DMS53 treated with DMSO at 0.1 percent for 48 hours (cell line): ENCODE results near the gene PLA2G2C.
"Not testable (repeated sequence)": the region's sequence is repeated elsewhere in the genome, so short reads cannot be mapped to it uniquely, and the experiment has no call there.

Experiments used
- DNase-seq: peaks from one replicate; lab custom pipeline; 2025; ENCODE audit not compliant: unreplicated experiment; lab: John Stamatoyannopoulos, UW

PLA2G2C gene

DNA sequence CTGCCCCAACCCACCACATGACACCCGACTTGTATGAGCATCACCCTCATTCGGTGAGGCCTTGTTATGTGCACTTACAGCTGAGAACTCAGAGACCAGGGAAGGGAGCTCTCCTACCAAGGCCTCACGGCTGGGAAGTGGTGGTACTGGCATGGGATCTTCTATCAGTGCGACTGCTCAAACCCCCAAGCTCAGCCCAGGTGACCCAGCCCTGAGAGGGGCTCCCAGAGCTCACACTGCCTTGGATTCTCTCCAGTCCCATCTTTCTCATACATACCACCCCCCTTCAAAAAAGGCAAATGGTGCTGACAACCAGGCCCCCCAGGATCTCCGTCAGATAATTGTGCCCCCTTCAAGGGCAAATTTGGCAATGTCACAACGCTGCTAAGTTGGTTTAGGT, 48.0 kb downstream of the PLA2G2C start:
- DNase-seq = no peak

DNA sequence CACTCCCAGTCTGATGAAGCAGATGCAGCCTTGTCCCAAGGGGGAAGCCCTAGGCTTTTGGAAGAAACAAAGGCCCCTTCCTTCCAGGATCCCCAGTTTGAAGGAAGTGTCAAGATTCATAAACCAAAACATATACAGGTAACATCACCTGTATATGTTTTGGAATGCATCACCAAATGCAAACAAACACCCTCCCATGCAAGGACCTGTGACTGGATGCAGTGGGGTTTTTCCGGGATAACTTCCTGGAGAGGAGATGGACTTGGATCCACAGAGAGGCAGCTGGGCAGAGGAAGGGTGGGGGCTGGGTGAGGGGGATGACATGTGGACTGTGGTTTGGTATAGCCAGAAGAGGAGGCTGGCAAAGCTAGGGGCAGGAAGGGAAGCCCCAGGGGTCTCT, 48.7 kb downstream of the PLA2G2C start:
- no peak for DNase-seq

DNA sequence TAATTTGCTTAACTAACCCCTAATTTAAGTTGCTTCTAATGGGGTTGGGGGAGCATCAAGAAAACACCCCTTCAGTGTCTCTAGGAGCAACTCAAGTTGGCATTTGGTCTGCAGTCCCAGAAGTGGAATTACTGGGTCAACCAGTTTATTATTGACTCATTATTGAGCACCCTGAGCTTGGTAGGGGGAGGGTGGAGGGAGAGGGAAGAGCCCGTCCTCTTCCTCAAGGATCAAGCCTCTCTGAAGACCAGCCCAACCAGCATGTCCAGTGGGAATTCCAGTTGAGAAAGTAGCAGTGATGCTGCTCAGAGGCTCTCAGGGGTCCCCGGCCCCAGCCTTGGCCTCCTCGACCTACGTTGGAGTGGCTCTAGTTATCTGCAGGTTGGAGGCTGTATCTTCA, 49.3 kb downstream of the PLA2G2C start:
- peak; percentile 28 for DNase-seq

DNA sequence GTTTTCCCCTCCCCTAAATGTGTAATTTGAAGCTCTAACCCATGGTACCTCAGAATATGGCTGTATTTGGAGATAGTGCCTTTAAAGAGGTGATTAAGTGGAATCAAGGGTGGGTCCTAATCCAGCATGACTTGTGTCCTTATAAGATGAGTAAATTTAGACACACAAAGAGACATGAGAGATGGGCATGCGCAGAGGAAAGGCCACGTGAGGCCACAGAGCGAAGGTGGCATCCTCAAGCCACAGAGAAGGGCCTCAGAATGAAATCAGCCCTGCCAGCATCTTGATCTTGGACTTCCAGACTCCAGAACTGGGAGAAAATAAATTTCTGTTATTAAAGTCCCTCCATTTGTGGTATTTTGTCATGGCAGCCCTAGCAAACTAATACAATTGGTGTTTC, 50.1 kb downstream of the PLA2G2C start:
- DNase-seq = no peak

DNA sequence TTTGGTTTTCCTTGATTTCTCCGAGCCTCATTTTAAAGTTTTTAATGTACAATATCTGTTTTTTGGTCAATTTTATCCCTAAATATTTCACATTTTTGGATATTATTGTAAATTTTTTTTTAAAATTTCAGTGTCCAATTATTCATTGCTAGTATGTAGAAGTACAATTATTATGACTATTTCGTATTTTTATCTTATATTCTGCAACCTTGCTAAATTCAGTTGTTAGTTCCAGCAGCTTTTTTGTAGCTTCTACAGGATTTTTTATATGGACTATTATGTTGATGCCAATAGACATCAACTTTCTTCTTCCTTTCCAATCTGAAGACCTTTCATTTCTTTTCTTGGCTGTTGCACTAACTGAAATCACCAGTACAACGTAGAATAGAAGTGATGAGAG, 51.3 kb downstream of the PLA2G2C start:
- no peak for DNase-seq

DNA sequence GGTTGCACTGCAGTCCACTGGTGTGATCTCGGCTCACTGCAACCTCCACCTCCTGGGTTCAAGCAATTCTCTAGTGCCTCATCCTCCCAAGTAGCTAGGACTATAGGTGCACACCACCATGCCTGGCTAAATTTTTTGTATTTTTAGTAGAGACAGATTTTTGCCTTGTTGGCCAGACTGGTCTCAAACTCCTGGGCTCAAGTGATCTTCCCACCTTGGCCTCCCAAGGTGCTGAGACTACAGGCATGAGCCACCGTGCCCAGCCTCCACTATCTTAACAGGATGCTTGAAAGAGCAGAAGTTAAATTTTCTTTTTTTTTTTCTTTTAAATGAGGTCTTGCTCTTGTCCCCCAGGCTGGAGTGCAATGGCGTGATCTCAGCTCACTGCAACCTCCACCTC, 55.8 kb downstream of the PLA2G2C start:
- DNase-seq = not testable (repeated sequence)

DNA sequence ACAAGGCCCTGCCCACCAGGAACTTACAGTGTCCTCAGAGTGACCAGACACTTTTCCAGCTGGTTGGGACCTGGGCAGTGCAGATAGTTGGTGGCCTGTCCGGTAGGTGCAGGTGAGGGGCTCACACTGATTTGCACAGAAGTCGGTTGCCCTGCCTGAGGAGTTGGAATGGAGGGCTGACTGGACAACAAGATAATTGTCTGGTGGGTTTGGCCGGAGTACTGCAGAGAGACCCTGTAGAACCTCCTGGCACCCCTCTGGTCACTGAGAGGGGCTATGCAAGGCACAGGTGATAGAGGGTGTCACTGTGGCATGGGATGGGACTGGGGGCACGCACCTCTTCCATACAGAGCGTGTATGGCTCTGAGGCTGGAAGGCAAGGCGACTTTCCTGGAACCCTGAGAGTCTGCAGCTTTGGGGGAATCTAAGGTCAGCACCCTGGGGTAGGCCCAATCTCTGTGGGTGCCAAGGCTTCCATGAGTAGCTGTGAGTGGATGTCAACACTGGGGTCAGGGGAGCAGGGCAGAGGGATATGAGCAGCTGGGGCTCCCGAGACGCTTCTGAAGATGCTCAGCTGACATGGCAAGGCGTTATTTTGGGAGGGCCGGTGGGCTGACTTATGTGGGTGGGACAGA, 59.4 kb downstream of the PLA2G2C start:
- DNase-seq = no peak

DNA sequence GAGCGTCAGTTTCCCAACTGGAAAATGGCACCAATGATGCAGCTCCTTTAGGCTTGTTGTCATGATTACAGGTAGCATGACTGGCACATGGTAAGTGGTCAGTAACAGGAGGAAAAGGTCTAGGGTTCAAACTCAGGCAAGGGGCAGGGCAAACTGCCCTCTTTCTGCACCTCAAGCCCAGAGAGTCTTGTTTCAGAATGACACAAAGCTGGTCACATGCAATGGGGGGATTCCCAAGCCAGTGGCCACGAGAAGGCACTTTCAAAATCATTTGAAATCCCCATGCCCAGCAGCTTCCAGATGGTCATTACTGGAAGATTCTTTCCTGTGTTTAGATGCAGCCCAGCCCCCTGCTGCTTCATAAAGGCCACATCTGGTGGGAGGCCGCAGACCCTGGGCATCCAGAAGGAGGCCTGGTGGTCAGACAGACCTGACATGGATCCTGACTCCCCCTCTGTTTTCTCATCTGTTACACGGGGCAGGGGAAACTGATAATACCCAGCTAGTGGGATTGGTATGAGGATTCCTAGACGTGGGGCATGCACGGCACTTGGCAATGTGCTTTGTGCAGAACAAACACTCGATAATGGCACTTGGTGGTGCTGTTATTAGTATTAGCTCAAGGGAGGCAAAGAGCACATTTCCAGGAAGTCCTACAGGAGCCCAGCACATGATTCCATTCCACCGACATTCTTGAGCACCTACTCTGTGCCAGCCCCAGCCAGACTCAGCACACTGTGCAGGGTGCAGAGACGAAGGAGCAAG, 60.1 kb downstream of the PLA2G2C start:
- DNase-seq = no peak

DNA sequence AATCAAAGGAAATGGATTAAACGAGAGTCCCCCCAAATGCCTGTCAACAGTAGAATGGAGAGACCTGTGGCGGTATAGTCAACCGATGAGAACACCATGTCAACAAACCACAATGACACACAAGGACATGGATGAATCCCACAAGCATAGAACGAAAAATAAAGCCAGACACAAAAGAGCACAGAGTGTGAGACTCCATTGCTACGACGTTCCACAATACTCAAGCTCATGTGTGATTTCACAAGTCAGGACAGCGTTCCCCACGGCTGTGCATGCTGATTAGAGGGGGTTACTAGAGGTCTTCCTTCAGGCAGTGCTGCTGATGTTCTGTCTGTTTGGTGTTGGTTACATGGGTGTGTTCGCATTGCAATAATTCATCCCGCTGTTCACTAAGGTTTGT, 61.2 kb downstream of the PLA2G2C start:
- DNase-seq = no peak

DNA sequence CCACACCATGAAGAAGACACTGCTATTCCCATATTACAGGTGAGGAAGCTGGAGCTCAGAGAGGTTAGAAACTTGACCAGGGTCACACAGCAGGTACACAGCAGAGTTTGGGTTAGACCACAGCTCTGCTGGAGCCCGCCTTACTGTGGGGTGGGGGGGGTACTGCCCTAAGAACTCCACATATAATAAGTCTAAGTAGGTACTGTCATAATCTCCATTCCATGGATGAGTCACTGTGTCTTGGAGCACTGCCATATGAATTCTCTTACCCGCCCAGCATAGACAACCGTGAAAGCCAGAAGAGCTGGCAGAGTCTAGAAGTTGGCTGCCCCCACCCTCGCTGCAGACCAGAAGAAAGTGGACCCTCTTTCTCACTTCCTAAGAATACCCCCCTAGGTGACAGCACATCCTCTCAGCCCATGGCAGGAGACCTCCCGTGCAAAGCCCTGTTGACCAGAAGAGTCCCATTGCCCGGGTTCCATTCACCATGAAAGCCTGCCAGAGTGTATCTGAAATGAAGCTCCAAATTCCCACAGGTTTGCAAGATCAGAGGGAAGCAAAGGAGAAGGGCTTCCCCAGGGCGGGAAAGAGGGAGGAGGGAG, 61.8 kb downstream of the PLA2G2C start:
- peak; percentile 5 for DNase-seq

DNA sequence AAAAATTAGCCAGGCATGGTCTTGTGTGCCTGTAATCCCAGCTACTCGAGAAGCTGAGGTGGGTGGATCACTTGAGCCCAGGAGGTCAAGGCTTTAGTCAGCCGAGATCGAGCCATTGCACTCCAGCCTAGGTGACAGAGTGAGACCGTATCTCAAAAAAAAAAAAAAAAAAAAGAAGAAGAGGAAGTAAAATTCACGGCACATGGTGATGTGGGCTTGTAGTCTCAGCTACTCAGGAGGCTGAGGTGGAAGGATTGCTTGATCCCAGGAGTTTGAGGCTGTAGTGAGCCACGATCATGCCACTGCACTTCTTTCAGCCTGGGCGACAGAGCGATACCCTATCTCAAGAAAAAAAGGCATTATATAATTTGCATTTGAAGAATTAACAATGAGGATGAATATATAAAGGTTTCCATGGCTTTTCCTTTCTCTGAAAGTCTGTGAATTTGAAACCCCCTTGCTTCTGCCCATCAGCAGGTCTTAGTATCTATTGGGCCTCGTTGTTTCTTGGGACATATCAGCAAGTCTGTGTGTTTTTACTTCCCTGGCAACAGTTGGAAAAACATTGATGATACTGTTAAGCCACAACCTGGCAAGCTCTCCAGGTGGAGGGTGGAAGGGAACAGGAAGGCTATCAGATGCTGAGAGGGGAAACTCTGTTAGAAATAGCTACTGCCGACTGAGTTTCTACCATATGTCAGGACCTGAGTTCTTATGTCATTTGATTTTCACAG, 62.4 kb downstream of the PLA2G2C start:
- DNase-seq = no peak

DNA sequence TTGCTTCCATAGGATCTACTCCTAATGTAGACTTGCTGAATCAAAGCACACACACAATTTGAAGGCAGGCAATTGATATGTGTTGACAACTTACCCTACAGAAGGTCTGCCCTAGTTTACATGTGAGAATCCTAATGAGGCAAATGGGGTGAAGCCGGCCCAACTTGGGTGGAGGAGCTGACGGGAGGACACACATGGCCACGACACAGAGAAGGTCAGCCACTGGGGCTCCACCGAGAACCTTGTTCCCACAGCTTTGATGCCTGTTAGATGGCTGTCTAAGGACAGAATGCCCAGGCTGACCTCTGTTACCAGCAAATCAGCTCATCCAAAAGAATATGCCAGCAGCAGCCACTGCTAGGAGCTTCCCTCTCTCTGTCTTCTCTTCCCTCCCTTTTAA, 65.5 kb downstream of the PLA2G2C start:
- no peak for DNase-seq

DNA sequence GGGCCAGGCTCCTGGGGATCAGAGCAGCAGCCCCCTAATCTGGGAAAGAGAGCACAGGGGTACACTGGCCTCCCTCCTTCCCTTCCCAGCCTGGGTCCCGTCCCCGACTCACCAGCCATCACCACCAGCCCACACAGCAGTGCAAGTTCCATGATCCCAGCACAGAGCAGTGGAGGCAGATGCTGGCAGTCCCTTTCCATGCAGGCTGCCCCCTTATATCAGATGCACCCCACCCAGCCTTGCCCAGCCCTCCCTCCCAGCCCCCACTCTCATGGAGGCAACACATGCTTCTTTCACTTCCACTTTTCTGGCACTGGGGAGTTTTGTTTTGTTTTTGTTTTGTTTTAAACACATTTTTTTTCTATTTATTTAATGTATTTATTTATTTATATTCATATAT, 67.0 kb downstream of the PLA2G2C start, which contains the start of gene PLA2G2D:
Gene PLA2G2D, minus strand, starts transcription at position 190 of the 400 bp plus-strand sequence. Its CDS starts 38 bp downstream, at position 152.
- no peak for DNase-seq

DNA sequence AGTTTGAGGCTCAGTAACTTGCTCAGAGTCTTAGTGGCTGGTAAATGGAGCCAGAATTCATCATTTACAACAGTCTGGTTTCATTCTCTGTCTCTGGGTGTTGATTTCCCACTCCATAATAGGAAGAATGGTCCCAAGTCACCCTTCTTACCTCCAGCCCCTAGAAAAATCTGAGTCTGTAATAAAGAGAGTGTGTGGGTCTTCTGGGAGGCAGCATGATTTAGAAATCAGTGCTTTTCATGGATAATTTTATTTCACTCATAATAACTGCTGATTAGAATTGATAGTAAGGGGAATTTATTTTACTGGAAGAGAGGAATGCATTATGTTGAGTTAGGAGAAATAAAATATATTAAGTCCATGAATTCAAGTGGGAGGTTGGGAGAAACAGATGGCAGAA, 69.1 kb downstream of the PLA2G2C start:
- DNase-seq = no peak

DNA sequence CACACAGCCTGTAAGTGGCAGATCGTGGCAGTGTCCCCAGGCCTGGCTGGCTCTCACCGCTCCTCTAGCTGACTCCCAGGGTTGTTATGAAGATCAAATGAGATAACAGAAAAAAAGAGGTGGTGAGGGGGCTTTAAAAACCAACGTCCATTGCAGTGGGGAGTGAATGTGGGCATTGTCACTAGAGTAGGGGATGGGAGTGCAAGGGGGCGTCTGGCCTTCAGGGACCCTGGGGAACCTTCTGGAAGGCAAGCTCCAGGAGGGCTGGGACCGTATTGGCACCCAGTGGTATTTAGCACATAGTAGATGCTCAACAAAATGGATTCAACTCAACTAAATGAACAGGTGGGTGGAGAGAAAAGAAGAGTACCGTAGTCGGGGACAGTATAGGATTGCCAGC, 70.4 kb downstream of the PLA2G2C start:
- no peak for DNase-seq

DNA sequence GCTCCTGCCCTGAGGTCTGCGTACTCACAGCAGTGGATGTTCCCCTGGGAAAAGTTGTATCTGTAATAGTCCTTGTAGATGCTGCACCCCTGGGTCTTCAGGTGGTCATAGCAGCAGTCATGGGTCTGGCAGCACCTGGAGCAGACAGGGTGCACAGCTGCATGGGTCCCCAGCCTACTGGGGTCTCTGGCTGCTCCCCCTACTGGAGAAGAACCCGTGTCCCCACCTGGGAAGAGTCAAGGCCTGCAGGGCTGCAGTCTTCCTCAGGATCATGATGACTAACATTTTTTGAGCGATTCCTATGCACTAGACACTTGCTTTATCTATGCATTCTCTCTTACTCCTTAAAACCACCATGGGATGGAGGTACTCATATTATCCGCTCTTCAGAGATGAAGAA, 70.8 kb downstream of the PLA2G2C start:
- no peak for DNase-seq

DNA sequence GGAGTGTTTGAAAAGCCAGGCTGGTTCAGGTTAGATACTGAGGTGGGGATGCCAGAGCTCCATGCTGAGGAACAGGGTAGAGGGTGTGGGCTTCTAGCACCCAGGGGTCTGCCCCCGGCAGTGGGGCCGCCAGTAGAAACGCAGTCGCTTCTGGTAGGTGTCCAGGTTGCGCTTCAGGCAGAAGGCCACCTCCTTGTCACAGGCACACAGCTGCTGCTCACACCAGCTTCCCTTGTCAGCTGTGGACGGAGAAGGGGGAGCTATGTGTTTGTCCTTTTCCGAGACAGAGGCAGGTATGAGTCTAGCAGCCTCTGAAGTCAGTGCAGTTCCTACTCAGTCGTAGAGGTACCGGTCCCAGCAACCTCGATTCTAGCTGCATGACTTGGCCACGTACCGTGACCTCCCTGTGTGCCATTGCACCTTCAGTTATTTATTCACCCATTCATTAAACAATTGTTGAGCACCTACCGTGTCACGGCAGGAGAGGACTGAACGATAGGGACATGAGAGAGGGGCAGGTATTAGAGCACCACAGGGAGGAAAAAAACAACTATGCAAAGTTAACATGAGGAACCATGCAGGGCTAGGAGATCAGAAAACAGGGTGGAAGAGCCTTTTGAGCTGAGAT, 72.2 kb downstream of the PLA2G2C start:
- no peak for DNase-seq
